H1 (cell line): Measurements from ENCODE around the gene AMPH. TPM values are rescaled to one million over a fixed set of nuclear protein-coding genes. Genes with fewer than 3 reads are reported as not detected.
"Not testable (repeated sequence)": the region's sequence is repeated elsewhere in the genome, so short reads cannot be mapped to it uniquely, and the experiment has no call there.

ENCODE experiments used
- CTCF ChIA-PET: fragments of 300-600 bp; sonication (Branson Sonifier 250); formaldehyde crosslinking; loops from one replicate; lab custom pipeline; 2021; ENCODE audit not compliant: partially characterized antibody; lab: Charles Lee
- POLR2A ChIA-PET: fragments of 300-600 bp; sonication (Branson Sonifier 250); formaldehyde crosslinking; loops from one replicate; lab custom pipeline; 2021; ENCODE audit warnings: inconsistent platforms; ENCODE audit not compliant: partially characterized antibody; lab: Charles Lee
- DNase-seq, 2 experiments: peaks; one replicate each; pipeline versions ENCODE4 v3.0.0 to v3.0.0-alpha.2; 2010 to 2022; ENCODE audit warnings: low spot score in 2 of 2, low read depth in 1 of 2, mixed read lengths in 1 of 2
- FAIRE-seq: peaks from 2 replicates; lab custom pipeline; 2011; peaks lifted over from hg19 to GRCh38; lab: Jason Lieb, UNC
- H2AFZ ChIP-seq: 2 replicates; pipeline ENCODE4 v1.8.1; 2012; ENCODE audit warnings: low read length, inconsistent platforms
- H2AK5ac ChIP-seq: 2 replicates; pipeline ENCODE4 v1.6.1; 2013; ENCODE audit warnings: low read depth, low read length
- H2BK120ac ChIP-seq: replicated peaks from 2 replicates; pipeline ENCODE3; 2013; ENCODE audit warnings: low read depth, low read length, inconsistent platforms
- H2BK12ac ChIP-seq: 2 replicates; pipeline ENCODE4 v1.6.1; 2013; ENCODE audit warnings: low read depth, low read length
- H2BK15ac ChIP-seq: 2 replicates; pipeline ENCODE4 v1.6.1; 2013; ENCODE audit warnings: low read length
- H2BK20ac ChIP-seq: 2 replicates; pipeline ENCODE4 v1.6.1; 2013; ENCODE audit warnings: low read length
- H2BK5ac ChIP-seq: 2 replicates; pipeline ENCODE4 v1.6.1; 2013; ENCODE audit warnings: low read depth, low read length
- H3K14ac ChIP-seq: 2 replicates; pipeline ENCODE4 v1.6.1; 2013; ENCODE audit warnings: inconsistent platforms; ENCODE audit not compliant: insufficient read length
- H3K18ac ChIP-seq: 2 replicates; pipeline ENCODE4 v1.6.1; 2013; ENCODE audit warnings: low read length; ENCODE audit errors: extremely low read depth
- H3K23ac ChIP-seq: 2 replicates; pipeline ENCODE4 v1.6.1; 2013; ENCODE audit warnings: inconsistent platforms; ENCODE audit not compliant: insufficient read length
- H3K23me2 ChIP-seq: 2 replicates; pipeline ENCODE4 v1.6.1; 2013; ENCODE audit warnings: low read depth, low read length
- H3K27ac ChIP-seq: 2 replicates; pipeline ENCODE4 v1.6.1; 2011; ENCODE audit warnings: low read depth, low read length, inconsistent platforms
- H3K27me3 ChIP-seq, 4 experiments: replicated peaks in 1 of 4; 1 replicate in 1 of 4; 2 replicates in 3 of 4; pipeline versions ENCODE4 v1.6.1 to v1.8.1; 2011 to 2013; ENCODE audit warnings: low read length in 3 of 4, mild to moderate bottlenecking in 3 of 4, inconsistent platforms in 2 of 4, mixed read lengths in 2 of 4, moderate library complexity in 1 of 4; ENCODE audit not compliant: control insufficient read depth in 3 of 4, insufficient read depth in 3 of 4; ENCODE audit errors: extremely low read depth in 1 of 4
- H3K36me3 ChIP-seq, 4 experiments: 2 replicates each; pipeline versions ENCODE4 v1.6.1 to v1.8.1; 2011 to 2013; ENCODE audit warnings: mild to moderate bottlenecking in 4 of 4, low read length in 3 of 4, moderate library complexity in 2 of 4, control low read depth in 1 of 4, inconsistent platforms in 1 of 4; ENCODE audit not compliant: insufficient read depth in 4 of 4, control insufficient read depth in 2 of 4
- H3K4ac ChIP-seq: replicated peaks from 2 replicates; pipeline ENCODE3; 2013; ENCODE audit warnings: low read length, low read depth, mixed read lengths, inconsistent platforms; ENCODE audit not compliant: insufficient read length
- H3K4me1 ChIP-seq, 4 experiments: replicated peaks in 1 of 4; 1 replicate in 1 of 4; 2 replicates in 3 of 4; pipeline versions ENCODE4 v1.6.1 to v1.8.1; 2011 to 2013; ENCODE audit warnings: low read length in 3 of 4, inconsistent platforms in 2 of 4, mixed read lengths in 1 of 4; ENCODE audit not compliant: insufficient read depth in 4 of 4, control insufficient read depth in 3 of 4
- H3K4me2 ChIP-seq, 2 experiments: 2 replicates each; pipeline versions ENCODE4 v1.6.1 to v1.8.1; 2011 to 2013; ENCODE audit warnings: low read depth in 2 of 2, low read length in 2 of 2, control low read depth in 1 of 2, inconsistent platforms in 1 of 2, mild to moderate bottlenecking in 1 of 2; ENCODE audit not compliant: insufficient read depth in 1 of 2
- H3K4me3 ChIP-seq, 4 experiments: fragments of 200-600, 300-600 bp in 1 of 4; sonication (generic), shearing (Covaris generic), sonication (Bioruptor Twin) in 1 of 4; 2 replicates each; pipeline versions ENCODE4 v1.5.1 to v1.8.1; 2011 to 2016; ENCODE audit warnings: low read length in 4 of 4, low read depth in 3 of 4, control low read depth in 2 of 4, inconsistent platforms in 2 of 4, mild to moderate bottlenecking in 2 of 4, mixed read lengths in 1 of 4, moderate library complexity in 1 of 4; ENCODE audit not compliant: insufficient read depth in 2 of 4; ENCODE audit errors: extremely low read depth in 1 of 4
- H3K56ac ChIP-seq: replicated peaks from 2 replicates; pipeline ENCODE3; 2013; ENCODE audit warnings: low read depth, mild to moderate bottlenecking, mixed read lengths, low read length, inconsistent platforms; ENCODE audit not compliant: insufficient read length
- H3K79me1 ChIP-seq: 2 replicates; pipeline ENCODE4 v1.6.1; 2013; ENCODE audit warnings: low read depth, low read length, control low read depth
- H3K79me2 ChIP-seq, 2 experiments: 2 replicates each; pipeline versions ENCODE4 v1.6.1 to v1.8.1; 2012 to 2013; ENCODE audit warnings: low read length in 2 of 2, mild to moderate bottlenecking in 2 of 2, inconsistent platforms in 1 of 2; ENCODE audit not compliant: insufficient read depth in 2 of 2, control insufficient read depth in 1 of 2
- H3K9ac ChIP-seq, 4 experiments: replicated peaks in 1 of 4; 1 replicate in 1 of 4; 2 replicates in 3 of 4; pipeline versions ENCODE4 v1.6.1 to v1.8.1; 2011 to 2013; ENCODE audit warnings: low read depth in 3 of 4, low read length in 3 of 4, control low read depth in 2 of 4, mild to moderate bottlenecking in 2 of 4, moderate library complexity in 2 of 4, inconsistent platforms in 1 of 4; ENCODE audit errors: extremely low read depth in 1 of 4
- H3K9me3 ChIP-seq, 2 experiments: 2 replicates each; pipeline versions ENCODE4 v1.6.1 to v1.8.1; 2012 to 2013; ENCODE audit warnings: mild to moderate bottlenecking in 2 of 2, moderate library complexity in 2 of 2, control low read depth in 1 of 2, inconsistent platforms in 1 of 2, low read depth in 1 of 2, low read length in 1 of 2, mixed read lengths in 1 of 2; ENCODE audit not compliant: insufficient read depth in 2 of 2
- H4K20me1 ChIP-seq, 2 experiments: replicated peaks in 1 of 2; 2 replicates each; pipeline versions ENCODE3 to v1.8.1; 2011 to 2013; ENCODE audit warnings: inconsistent platforms in 2 of 2, low read length in 2 of 2, mild to moderate bottlenecking in 1 of 2; ENCODE audit not compliant: insufficient read depth in 2 of 2, control insufficient read depth in 1 of 2
- H4K5ac ChIP-seq: 2 replicates; pipeline ENCODE4 v1.6.1; 2013; ENCODE audit warnings: low read length, low read depth, mixed read lengths, inconsistent platforms; ENCODE audit not compliant: insufficient read length
- H4K8ac ChIP-seq: 2 replicates; pipeline ENCODE4 v1.8.0; 2013; ENCODE audit warnings: mild to moderate bottlenecking, moderate library complexity, low read length, inconsistent platforms; ENCODE audit not compliant: insufficient read depth; ENCODE audit errors: extremely low read depth
- H4K91ac ChIP-seq: replicated peaks from 2 replicates; pipeline ENCODE3; 2013; ENCODE audit warnings: low read length, mixed read lengths, inconsistent platforms; ENCODE audit not compliant: insufficient read length
- WGBS, 2 experiments: shearing (Covaris generic) in 1 of 2; methylation state at CpG; one replicate each; pipeline versions ENCODE4 v1.1.6 to v1.1.7; 2013 to 2015; ENCODE audit warnings: low lambda C conversion rate in 2 of 2, mixed read lengths in 2 of 2, inconsistent platforms in 1 of 2, low coverage in 1 of 2, missing lambda C conversion rate in 1 of 2; ENCODE audit not compliant: insufficient replicate concordance in 2 of 2, insufficient coverage in 1 of 2, insufficient read length in 1 of 2; ENCODE audit errors: extremely low coverage in 1 of 2, missing lambda C conversion rate in 1 of 2; 5-methylcytosine and 5-hydroxymethylcytosine counted together
- polyA plus RNA-seq, 7 experiments: library from polyadenylated mRNA; depleted of rRNA in 3 of 7; stranded (reverse) in 5 of 7; unstranded in 2 of 7; fragments of >200 nt in 5 of 7; fragments of 200-250 nt in 2 of 7; gene quantifications; 1 replicate in 5 of 7; 2 replicates in 1 of 7; 4 replicates in 1 of 7; pipeline versions ENCODE4 v1.2.1 to v1.2.3, GENCODE V29; 2011 to 2013; ENCODE audit warnings: missing spikeins in 2 of 7, mixed read lengths in 2 of 7
- total RNA-seq: library from RNA; stranded (reverse); fragmentation: NEBNext Ultra II Directional; extraction: Animal tissue kit (Norgen Biotek cat#: 25700); gene quantifications from 2 replicates; pipeline ENCODE4 v1.2.1, GENCODE V29; 2021

AMPH gene
- total and polyA plus RNA-seq, 2 of the 8 experiments (the other 6 are each of a cell fraction or from before 2014, with no cell fraction given): 7.3 to 12.2 TPM

- H2AK5ac ChIP-seq, H3K36me3 ChIP-seq, H3K23me2 ChIP-seq, DNase-seq, H3K56ac ChIP-seq, H3K4ac ChIP-seq, H3K4me2 ChIP-seq, H4K91ac ChIP-seq, H3K9me3 ChIP-seq, H4K5ac ChIP-seq, H2AFZ ChIP-seq, H2BK5ac ChIP-seq, H3K4me3 ChIP-seq, H2BK12ac ChIP-seq, H2BK120ac ChIP-seq, H2BK20ac ChIP-seq, H4K8ac ChIP-seq, H2BK15ac ChIP-seq, H3K14ac ChIP-seq, H3K27ac ChIP-seq, FAIRE-seq, H3K79me1 ChIP-seq, H3K18ac ChIP-seq, H3K79me2 ChIP-seq, H3K4me1 ChIP-seq, H4K20me1 ChIP-seq, H3K23ac ChIP-seq, H3K9ac ChIP-seq, H3K27me3 ChIP-seq, POLR2A ChIA-PET: not testable (repeated sequence)
- 100% methylated on average over 1 of the region's 1 CpG; no CpG with 5 or more reads in 1 of the 2 experiments for WGBS, 2 experiments
- CTCF ChIA-PET: interaction anchor here (0.9 to 2.7 kb wide), 5 partner anchors 15 to 318 kb away, joined by 3 to 15 read pairs (median 3); no protein-coding TSS in a partner anchor
These were observed 235.1 kb downstream of the AMPH start for GRCh38 chr7:38395921-38396552.
